HG03520 (cell line): ENCODE data around the gene C2CD2L.
"Not testable (repeated sequence)": the region's sequence is repeated elsewhere in the genome, so short reads cannot be mapped to it uniquely, and the experiment has no call there.

Experiments
- ATAC-seq: cut with Tn5 transposase; IDR thresholded peaks from one replicate; pipeline ENCODE4 v1.9.1; 2021; ENCODE audit warnings: mild to moderate bottlenecking, moderate library complexity; ENCODE audit not compliant: unreplicated experiment

C2CD2L gene

DNA sequence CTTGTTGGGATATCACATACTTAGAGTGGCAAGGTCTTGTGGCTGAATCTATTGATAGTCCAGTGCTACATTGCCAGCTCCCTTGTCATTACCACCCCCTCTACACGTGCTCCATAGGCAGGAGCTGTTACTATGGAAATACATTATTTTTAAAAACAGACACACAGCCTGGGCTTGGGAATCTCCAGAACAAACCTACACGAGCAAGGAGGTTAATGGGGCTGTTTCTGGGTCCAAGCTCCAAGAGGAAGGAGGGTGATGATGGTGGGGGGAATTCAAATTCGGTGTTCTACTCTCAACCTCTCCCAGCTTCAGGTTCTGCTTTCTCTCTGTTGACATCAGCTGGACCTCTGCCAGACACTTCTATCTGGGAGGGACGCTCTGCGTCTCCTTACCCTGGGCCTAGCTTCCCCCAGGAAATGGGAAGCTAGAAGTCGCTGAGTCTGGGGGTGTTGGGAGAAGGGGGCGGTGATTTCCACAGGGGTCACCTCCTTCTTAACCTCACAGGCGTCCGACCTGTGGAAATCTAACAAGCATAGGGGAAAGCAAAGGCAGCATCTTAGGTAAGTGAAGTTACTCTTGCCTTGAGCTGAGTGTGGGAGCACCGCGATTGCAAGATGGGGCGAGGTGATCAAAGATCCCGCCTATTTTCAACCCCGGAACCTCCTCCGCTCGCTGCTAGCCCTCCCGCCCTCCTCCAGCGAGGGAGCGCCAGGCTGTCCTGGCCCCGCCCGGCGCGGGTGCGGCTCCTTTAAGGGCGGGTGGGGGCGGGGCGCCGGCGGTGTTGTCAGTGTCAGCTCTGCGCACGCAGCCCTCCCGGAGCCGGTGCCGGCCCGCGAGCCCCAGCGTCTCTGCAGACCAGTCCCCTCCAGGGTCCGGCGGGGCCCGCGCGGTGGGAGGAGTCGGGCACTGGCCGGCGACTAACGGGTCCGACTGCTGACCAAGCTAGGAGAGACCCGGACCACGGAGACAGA, at the start of gene C2CD2L:
Gene C2CD2L, plus strand, starts transcription at position 781 of the 974 bp plus-strand sequence. CDS start 398 bp downstream, outside the sequence.
- peak; percentile 57 for ATAC-seq

DNA sequence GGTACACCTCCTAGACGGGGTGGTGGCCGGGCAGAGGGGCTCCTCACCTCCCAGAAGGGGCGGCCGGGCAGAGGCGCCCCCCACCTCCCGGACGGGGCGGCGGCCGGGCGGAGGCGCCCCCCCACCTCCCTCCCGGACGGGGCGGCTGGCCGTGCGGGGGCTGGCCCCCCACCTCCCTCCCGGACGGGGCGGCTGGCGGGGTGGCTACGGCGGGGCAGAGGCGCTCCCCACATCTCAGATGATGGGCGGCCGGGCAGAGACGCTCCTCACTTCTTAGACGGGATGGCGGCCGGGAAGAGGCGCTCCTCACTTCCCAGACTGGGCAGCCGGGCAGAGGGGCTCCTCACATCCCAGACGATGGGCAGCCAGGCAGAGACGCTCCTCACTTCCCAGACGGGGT, 48.0 kb upstream of the C2CD2L start:
- not testable (repeated sequence) for ATAC-seq

- no peak for ATAC-seq
These were observed 45.9 kb upstream of the C2CD2L start for GRCh38 chr11:119061256-119061655.

GRCh38 chr11:119062779-119063178, 44.4 kb upstream of the C2CD2L start:
- no peak for ATAC-seq

DNA sequence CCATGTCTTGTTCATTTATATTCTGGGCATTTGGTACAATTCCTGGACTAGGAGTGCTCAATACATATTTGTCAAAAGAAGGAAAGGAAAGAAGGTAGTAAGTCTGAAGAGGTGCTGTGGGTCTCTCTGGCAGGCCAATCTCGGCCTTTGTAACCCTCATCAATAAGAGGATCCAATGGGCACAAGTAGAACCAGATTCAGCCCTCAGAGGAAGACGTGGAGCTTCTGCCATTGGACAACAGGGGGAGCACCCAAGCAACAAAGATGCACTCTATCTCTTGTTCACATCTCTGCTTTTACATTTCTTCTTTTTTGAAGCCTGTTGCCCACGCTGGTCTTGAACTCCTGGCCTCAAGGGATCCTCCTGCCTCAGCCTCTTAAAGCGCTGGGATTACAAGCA, 41.8 kb upstream of the C2CD2L start:
- no peak for ATAC-seq

DNA sequence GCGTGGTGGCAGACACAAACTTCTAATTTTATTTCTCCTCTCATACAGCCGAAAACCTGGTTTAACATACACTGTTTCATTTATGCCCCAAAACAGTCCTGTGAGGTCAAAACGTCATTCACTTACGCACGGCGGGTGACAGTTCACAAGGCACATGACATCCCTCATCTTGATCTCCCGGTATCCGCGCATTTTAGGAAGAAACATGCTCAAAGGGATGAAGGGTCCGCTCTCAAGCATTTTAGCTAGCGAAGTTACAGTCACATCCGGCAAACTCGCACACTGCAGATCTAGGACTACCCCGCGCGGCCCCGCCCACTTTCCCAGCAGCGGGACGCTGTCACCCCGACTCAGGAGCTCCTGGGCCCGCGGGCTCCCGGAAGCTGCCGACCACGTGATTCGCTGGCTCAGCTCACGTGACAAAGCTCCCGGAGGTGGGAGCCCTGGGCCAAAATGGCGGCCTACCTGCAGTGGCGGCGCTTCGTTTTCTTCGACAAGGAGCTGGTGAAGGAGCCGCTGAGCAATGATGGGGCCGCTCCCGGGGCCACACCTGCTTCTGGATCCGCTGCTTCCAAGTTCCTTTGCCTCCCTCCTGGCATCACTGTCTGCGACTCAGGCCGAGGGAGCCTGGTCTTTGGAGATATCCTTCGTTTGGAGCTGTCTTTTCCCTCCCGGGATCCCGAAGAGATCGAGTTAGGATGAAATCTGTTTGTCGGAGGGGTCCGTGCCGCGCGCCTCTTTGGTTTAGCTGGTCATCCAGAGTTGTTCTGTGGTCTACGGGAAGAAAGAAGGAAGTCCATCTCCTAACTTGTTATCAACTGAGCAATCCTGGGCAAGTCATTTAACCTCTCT, 39.5 kb upstream of the C2CD2L start, which contains the start of gene VPS11:
Gene VPS11, plus strand, starts transcription at position 448 of the 852 bp plus-strand sequence. Its CDS starts 6 bp downstream, at position 454.
- peak; percentile 83 for ATAC-seq

DNA sequence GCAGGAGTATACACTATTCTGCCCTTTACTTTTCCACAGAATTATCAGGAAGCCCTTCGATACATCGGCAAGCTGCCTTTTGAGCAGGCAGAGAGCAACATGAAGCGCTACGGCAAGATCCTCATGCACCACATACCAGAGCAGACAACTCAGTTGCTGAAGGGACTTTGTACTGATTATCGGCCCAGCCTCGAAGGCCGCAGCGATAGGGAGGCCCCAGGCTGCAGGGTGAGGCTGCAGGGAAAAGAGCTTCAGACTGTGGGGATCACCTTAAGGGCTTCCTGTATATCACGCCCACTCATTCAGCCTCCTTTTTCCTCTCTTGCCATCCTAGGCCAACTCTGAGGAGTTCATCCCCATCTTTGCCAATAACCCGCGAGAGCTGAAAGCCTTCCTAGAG, 29.3 kb upstream of the C2CD2L start:
- ATAC-seq = no peak

- no peak for ATAC-seq
These were observed 28.3 kb upstream of the C2CD2L start for GRCh38 chr11:119078675-119079420.

GRCh38 chr11:119081682-119082260, 25.4 kb upstream of the C2CD2L start:
- ATAC-seq = no peak

GRCh38 chr11:119084663-119085436, 22.3 kb upstream of the C2CD2L start, which contains the start of gene HMBS:
HMBS (plus strand) TSS chr11:119084881; CDS start chr11:119085034, 153 bp downstream.
- peak; percentile 88 for ATAC-seq

GRCh38 chr11:119085437-119085847, 21.7 kb upstream of the C2CD2L start:
- peak; percentile 10 for ATAC-seq

DNA sequence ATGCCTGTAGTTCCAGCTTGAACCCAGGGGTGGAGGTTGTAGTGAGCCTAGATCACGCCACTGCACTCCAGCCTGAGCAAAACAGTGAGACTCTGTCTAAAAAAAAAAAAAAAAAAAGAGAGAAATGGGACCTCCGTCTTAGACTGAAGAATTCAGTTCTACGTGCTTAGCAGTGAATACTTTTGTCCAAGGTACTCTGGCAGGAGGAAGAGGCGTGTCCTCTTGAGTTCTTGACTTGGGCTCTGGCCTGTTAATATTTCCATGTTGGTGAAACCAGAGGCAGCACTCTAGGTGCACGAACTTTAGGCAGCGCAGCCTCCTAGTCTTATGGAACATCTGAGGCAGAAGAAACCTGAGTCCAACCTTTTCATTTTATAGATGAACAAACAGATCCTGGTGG, 20.0 kb upstream of the C2CD2L start:
- no peak for ATAC-seq

- no peak for ATAC-seq
These were observed 19.4 kb upstream of the C2CD2L start for GRCh38 chr11:119087747-119088241.

DNA sequence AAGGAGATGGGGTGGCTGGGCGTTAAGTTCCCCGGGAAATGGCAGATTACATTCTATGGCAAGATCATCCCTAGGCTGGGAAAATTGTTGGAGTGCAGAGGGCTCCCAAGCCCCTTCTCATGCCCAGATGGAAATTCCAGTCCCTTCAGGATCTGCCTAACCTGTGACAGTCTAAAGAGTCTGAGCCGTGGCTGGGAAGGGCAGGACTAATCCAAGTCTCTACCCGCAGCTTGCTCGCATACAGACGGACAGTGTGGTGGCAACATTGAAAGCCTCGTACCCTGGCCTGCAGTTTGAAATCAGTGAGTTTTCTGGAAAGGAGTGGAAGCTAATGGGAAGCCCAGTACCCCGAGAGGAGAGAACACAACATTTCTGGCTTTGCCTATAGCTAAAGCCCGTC, 18.7 kb upstream of the C2CD2L start:
- no peak for ATAC-seq

DNA sequence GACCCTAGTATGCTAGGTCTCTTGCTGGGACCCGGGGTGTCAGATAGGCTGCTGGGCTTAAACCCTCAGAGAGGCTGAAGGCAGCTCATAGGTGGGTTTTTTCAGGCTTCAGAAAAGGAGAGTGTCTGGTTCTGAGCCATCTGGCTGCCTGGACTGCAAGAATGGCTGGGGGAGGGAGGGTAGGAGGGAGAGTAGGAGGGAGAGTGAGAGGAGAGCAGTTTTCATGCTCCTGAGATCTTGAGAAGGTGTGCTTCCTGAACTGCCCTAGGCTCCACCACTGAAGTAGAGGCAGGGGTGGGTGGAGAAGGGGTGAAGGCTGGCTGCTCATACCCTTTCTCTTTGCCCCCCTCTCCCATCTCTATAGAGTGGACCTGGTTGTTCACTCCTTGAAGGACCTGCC, 17.8 kb upstream of the C2CD2L start:
- no peak for ATAC-seq

DNA sequence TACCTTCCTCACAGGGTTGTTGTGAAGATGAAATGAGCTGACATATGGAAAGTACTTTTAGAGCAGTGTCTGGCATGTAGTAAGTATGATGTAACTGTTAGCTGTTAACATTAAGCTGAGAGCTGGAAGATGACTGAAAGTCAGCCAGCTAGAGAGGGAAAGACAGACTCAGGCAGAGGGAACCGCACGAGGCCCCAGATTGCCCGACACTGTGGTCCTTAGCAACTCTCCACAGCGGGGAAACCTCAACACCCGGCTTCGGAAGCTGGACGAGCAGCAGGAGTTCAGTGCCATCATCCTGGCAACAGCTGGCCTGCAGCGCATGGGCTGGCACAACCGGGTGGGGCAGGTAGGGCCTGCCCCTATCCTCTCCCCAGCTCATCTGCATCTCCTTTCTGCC, 16.0 kb upstream of the C2CD2L start:
- no peak for ATAC-seq

- ATAC-seq = no peak
These were observed 14.9 kb upstream of the C2CD2L start for GRCh38 chr11:119091966-119092879.
